ENCODE measurements around the gene CP. TPM values are rescaled to one million over a fixed set of nuclear protein-coding genes. Genes with fewer than 3 reads are reported as not detected.

Gene CP
- total and polyA plus RNA-seq, 2 of the 13 experiments (the other 11 are each of a cell fraction or from before 2014, with no cell fraction given): 42.6 to 789 TPM

- peak; percentile 72; the same call in 1 of the 2 replicates for TF ChIP-seq GLI4 (CRISPR knock-in tag; IDR thresholded peaks at IDR 0.05; ENCODE audit: borderline replicate concordance)
- TF ChIP-seq, protein P1, sequence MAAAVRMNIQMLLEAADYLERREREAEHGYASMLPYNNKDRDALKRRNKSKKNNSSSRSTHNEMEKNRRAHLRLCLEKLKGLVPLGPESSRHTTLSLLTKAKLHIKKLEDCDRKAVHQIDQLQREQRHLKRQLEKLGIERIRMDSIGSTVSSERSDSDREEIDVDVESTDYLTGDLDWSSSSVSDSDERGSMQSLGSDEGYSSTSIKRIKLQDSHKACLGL (CRISPR knock-in tag; IDR thresholded peaks at IDR 0.05): no peak
- no peak for TF ChIP-seq U2AF2 (IDR thresholded peaks at IDR 0.05; ENCODE audit: low read depth, low read length)
- TF ChIP-seq TEAD3 (CRISPR knock-in tag; optimal IDR thresholded peaks at IDR 0.05; ENCODE audit: borderline replicate concordance): peak; percentile 93
- no peak for TF ChIP-seq ZNF883 (CRISPR knock-in tag; IDR thresholded peaks at IDR 0.05; ENCODE audit: not compliant biosample characterization)
- no peak; the same call in 1 of the 2 replicates for TF ChIP-seq ZFP1 (CRISPR knock-in tag; IDR thresholded peaks at IDR 0.05)
- no peak for TF ChIP-seq ATRX (CRISPR knock-in tag; IDR thresholded peaks at IDR 0.05; ENCODE audit: borderline replicate concordance)
- TF ChIP-seq TAF1 (CRISPR knock-in tag; IDR thresholded peaks at IDR 0.05): peak; percentile 65
- TF ChIP-seq SRSF9 (IDR thresholded peaks at IDR 0.05; ENCODE audit: borderline replicate concordance, insufficient read depth, low read depth, low read length, poor library complexity, severe bottlenecking): no peak
- TF ChIP-seq FOXK1 (CRISPR knock-in tag; IDR thresholded peaks at IDR 0.05; ENCODE audit: borderline replicate concordance, low read depth): peak; percentile 74
- TF ChIP-seq ZNF264 (CRISPR knock-in tag; IDR thresholded peaks at IDR 0.05): peak; percentile 79
- TF ChIP-seq, protein P2, sequence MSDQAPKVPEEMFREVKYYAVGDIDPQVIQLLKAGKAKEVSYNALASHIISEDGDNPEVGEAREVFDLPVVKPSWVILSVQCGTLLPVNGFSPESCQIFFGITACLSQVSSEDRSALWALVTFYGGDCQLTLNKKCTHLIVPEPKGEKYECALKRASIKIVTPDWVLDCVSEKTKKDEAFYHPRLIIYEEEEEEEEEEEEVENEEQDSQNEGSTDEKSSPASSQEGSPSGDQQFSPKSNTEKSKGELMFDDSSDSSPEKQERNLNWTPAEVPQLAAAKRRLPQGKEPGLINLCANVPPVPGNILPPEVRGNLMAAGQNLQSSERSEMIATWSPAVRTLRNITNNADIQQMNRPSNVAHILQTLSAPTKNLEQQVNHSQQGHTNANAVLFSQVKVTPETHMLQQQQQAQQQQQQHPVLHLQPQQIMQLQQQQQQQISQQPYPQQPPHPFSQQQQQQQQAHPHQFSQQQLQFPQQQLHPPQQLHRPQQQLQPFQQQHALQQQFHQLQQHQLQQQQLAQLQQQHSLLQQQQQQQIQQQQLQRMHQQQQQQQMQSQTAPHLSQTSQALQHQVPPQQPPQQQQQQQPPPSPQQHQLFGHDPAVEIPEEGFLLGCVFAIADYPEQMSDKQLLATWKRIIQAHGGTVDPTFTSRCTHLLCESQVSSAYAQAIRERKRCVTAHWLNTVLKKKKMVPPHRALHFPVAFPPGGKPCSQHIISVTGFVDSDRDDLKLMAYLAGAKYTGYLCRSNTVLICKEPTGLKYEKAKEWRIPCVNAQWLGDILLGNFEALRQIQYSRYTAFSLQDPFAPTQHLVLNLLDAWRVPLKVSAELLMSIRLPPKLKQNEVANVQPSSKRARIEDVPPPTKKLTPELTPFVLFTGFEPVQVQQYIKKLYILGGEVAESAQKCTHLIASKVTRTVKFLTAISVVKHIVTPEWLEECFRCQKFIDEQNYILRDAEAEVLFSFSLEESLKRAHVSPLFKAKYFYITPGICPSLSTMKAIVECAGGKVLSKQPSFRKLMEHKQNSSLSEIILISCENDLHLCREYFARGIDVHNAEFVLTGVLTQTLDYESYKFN (CRISPR knock-in tag; conservative IDR thresholded peaks at IDR 0.05): peak; percentile 92
- peak; percentile 80 for TF ChIP-seq GFI1 (CRISPR knock-in tag; IDR thresholded peaks at IDR 0.05; ENCODE audit: borderline replicate concordance)
- TF ChIP-seq, protein P3, sequence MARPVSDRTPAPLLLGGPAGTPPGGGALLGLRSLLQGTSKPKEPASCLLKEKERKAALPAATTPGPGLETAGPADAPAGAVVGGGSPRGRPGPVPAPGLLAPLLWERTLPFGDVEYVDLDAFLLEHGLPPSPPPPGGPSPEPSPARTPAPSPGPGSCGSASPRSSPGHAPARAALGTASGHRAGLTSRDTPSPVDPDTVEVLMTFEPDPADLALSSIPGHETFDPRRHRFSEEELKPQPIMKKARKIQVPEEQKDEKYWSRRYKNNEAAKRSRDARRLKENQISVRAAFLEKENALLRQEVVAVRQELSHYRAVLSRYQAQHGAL (CRISPR knock-in tag; IDR thresholded peaks at IDR 0.05; ENCODE audit: not compliant biosample characterization): peak; percentile 25
- peak; percentile 92 for TF ChIP-seq HOMEZ (CRISPR knock-in tag; IDR thresholded peaks at IDR 0.05; ENCODE audit: low read depth)
- TF ChIP-seq RAD51 (IDR thresholded peaks at IDR 0.05; ENCODE audit: borderline replicate concordance): no peak
- peak; percentile 38; the same call in 1 of the 2 replicates for TF ChIP-seq ATF7 (IDR thresholded peaks at IDR 0.05)
- TF ChIP-seq ATF7 (CRISPR knock-in tag; IDR thresholded peaks at IDR 0.05): no peak
- peak; percentile 81 for TF ChIP-seq POLR2G (IDR thresholded peaks at IDR 0.05; ENCODE audit: low read depth, low read length)
- no peak for TF ChIP-seq ZNF558 (CRISPR knock-in tag; IDR thresholded peaks at IDR 0.05; ENCODE audit: borderline replicate concordance)
- TF ChIP-seq NBN (conservative IDR thresholded peaks at IDR 0.05): no peak
- TF ChIP-seq GMEB1 (CRISPR knock-in tag; IDR thresholded peaks at IDR 0.05; ENCODE audit: borderline replicate concordance): no peak
Observed at GRCh38 chr3:149224736-149225594, 3.3 kb upstream of the CP start (continued).

Measured in HepG2 (cell line).